SK-N-MC (cell line): ENCODE results near the gene JMJD8.

Experiments used
- EZH2 ChIP-seq: fragments of 200-600 bp; sonication (generic); IDR thresholded peaks from one replicate; pipeline ENCODE4 v1.6.1; 2017; ENCODE audit warnings: antibody characterized with exemption
- POLR2AphosphoS5 ChIP-seq: IDR thresholded peaks from 2 replicates; pipeline ENCODE4 v1.6.1; 2012; ENCODE audit warnings: mild to moderate bottlenecking, low read depth, low read length, borderline replicate concordance

DNA sequence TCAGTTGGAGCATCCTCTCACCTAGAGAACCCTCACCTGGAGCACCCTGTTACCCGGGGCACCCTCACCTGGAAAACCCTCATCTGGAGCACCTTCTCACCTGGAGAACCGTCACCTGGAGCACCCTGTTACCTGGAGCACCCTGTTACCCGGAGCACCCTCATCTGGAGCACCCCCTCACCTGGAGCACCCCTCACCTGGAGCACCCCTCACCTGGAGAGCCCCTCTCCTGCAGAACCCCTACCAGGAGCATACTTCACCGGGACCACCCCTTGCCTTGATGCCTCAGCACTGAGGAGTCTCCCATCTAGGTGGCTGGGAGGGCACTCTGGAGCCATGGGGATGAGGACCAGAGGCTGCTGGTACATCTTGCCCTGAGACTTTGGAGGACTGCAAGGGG is 24.8 kb upstream of the JMJD8 start:
- TF ChIP-seq POLR2AphosphoS5 (no peak), EZH2 (no peak)
